Hindlimb muscle (tissue), 1 donor: ENCODE results near the gene HOATZ. TPM values are rescaled to one million over a fixed set of nuclear protein-coding genes. Genes with fewer than 3 reads are reported as not detected.

ENCODE experiments used
- DNase-seq: peaks from one replicate; pipeline ENCODE4 v3.0.0-alpha.2; 2013
- polyA plus RNA-seq: library from polyadenylated mRNA; unstranded; fragments of 120-200 nt; gene quantifications from one replicate; pipeline ENCODE4 v1.2.1, GENCODE V29; 2013; ENCODE audit not compliant: insufficient read length

Gene HOATZ
- not detected for polyA plus RNA-seq

GRCh38 chr11:111514216-111515031, at the start of gene HOATZ:
Gene HOATZ (plus strand): TSS chr11:111514778. CDS start chr11:111514785, 7 bp downstream.
- DNase-seq: peak; percentile 15

- DNase-seq: no peak
These were observed 49.2 kb upstream of the HOATZ start for GRCh38 chr11:111465400-111465799.

GRCh38 chr11:111466615-111467014, 48.0 kb upstream of the HOATZ start:
- no peak for DNase-seq

GRCh38 chr11:111469200-111469599, 45.4 kb upstream of the HOATZ start:
- no peak for DNase-seq

GRCh38 chr11:111472228-111472627, 42.4 kb upstream of the HOATZ start:
- no peak for DNase-seq

GRCh38 chr11:111474432-111474831, 40.1 kb upstream of the HOATZ start:
- DNase-seq: no peak

GRCh38 chr11:111476366-111476765, 38.2 kb upstream of the HOATZ start:
- DNase-seq: no peak

- DNase-seq: no peak
These were observed 37.6 kb upstream of the HOATZ start for GRCh38 chr11:111476956-111477355.

GRCh38 chr11:111477898-111478297, 36.7 kb upstream of the HOATZ start:
- DNase-seq: no peak

- DNase-seq: no peak
These were observed 34.9 kb upstream of the HOATZ start for GRCh38 chr11:111479666-111480065.

- no peak for DNase-seq
These were observed 31.1 kb upstream of the HOATZ start for GRCh38 chr11:111483431-111483830.

GRCh38 chr11:111490496-111490895, 24.1 kb upstream of the HOATZ start:
- no peak for DNase-seq

GRCh38 chr11:111494040-111494439, 20.5 kb upstream of the HOATZ start:
- no peak for DNase-seq

GRCh38 chr11:111499483-111499882, 15.1 kb upstream of the HOATZ start:
- DNase-seq: no peak

- no peak for DNase-seq
These were observed 14.1 kb upstream of the HOATZ start for GRCh38 chr11:111500481-111500880.

- DNase-seq: no peak
These were observed 12.0 kb upstream of the HOATZ start for GRCh38 chr11:111502611-111503010.

- no peak for DNase-seq
These were observed 4.3 kb upstream of the HOATZ start for GRCh38 chr11:111510311-111510710.

- peak; percentile 6 for DNase-seq
These were observed 2.0 kb upstream of the HOATZ start, which contains the start of gene BTG4 for GRCh38 chr11:111512296-111513239. Gene BTG4 (minus strand): TSS chr11:111512386. CDS start chr11:111498776, 13,610 bp downstream.

GRCh38 chr11:111513240-111513605, 1.4 kb upstream of the HOATZ start:
- no peak for DNase-seq

- DNase-seq: no peak
These were observed 1.0 kb downstream of the HOATZ start for GRCh38 chr11:111515591-111515990.

- DNase-seq: no peak
These were observed 4.1 kb downstream of the HOATZ start for GRCh38 chr11:111518668-111519067.

- no peak for DNase-seq
These were observed 6.0 kb downstream of the HOATZ start for GRCh38 chr11:111520560-111520959.

GRCh38 chr11:111521135-111521534, 6.6 kb downstream of the HOATZ start:
- no peak for DNase-seq
